HG03565 (cell line): Measurements from ENCODE around the gene RSPH9.
"Not testable (repeated sequence)": the region's sequence is repeated elsewhere in the genome, so short reads cannot be mapped to it uniquely, and the experiment has no call there.

Experiments used
- ATAC-seq: cut with Tn5 transposase; IDR thresholded peaks from one replicate; pipeline ENCODE4 v1.9.1; 2021; ENCODE audit warnings: mild to moderate bottlenecking, moderate library complexity; ENCODE audit not compliant: unreplicated experiment

The RSPH9 gene

GRCh38 chr6:43682724-43683429, 38.0 kb downstream of the RSPH9 start:
- no peak for ATAC-seq

- peak; percentile 41 for ATAC-seq
Measured at GRCh38 chr6:43683708-43684455, 39.0 kb downstream of the RSPH9 start.

- no peak for ATAC-seq
Measured at GRCh38 chr6:43687079-43687436, 42.2 kb downstream of the RSPH9 start.

GRCh38 chr6:43687437-43688347, 42.9 kb downstream of the RSPH9 start, which contains the start of gene MRPS18A:
Gene MRPS18A, minus strand, starts transcription at chr6:43687791. Its CDS starts 12 bp downstream, at chr6:43687779.
- ATAC-seq: peak; percentile 67

GRCh38 chr6:43689421-43689820, 44.6 kb downstream of the RSPH9 start:
- ATAC-seq: no peak

- ATAC-seq: no peak
Measured at GRCh38 chr6:43695215-43695966, 50.6 kb downstream of the RSPH9 start.

- no peak for ATAC-seq
Measured at GRCh38 chr6:43695967-43696291, 51.1 kb downstream of the RSPH9 start.

GRCh38 chr6:43697421-43697820, 52.6 kb downstream of the RSPH9 start:
- no peak for ATAC-seq

- ATAC-seq: no peak
Measured at GRCh38 chr6:43698584-43699349, 53.9 kb downstream of the RSPH9 start.

- no peak for ATAC-seq
Measured at GRCh38 chr6:43699564-43700186, 54.8 kb downstream of the RSPH9 start.

GRCh38 chr6:43700939-43701560, 56.2 kb downstream of the RSPH9 start:
- ATAC-seq: not testable (repeated sequence)

- ATAC-seq: no peak
Measured at GRCh38 chr6:43702171-43702533, 57.3 kb downstream of the RSPH9 start.

GRCh38 chr6:43702534-43703440, 58.0 kb downstream of the RSPH9 start:
- ATAC-seq: no peak

- no peak for ATAC-seq
Measured at GRCh38 chr6:43703512-43704429, 58.9 kb downstream of the RSPH9 start.

- no peak for ATAC-seq
Measured at GRCh38 chr6:43705996-43706395, 61.2 kb downstream of the RSPH9 start.

- ATAC-seq: no peak
Measured at GRCh38 chr6:43706788-43707187, 62.0 kb downstream of the RSPH9 start.

- no peak for ATAC-seq
Measured at GRCh38 chr6:43707269-43707668, 62.4 kb downstream of the RSPH9 start.
